MCF 10A (cell line): Measurements from ENCODE around the gene PARP9. TPM values are rescaled to one million over a fixed set of nuclear protein-coding genes. Genes with fewer than 3 reads are reported as not detected.

Source experiments
- BruUV-seq: library from RNA; stranded (reverse); fragments of 400-500 nt; replicated peaks from 2 replicates; lab custom pipeline; 2021; lab: Mats Ljungman, UMichigan
- CTCF ChIA-PET: fragments of 300-600 bp; sonication (Branson Sonifier 250); formaldehyde crosslinking; extraction: SDS; loops from one replicate; lab custom pipeline; 2021; ENCODE audit warnings: antibody characterized with exemption, inconsistent platforms; lab: Yijun Ruan, JAX
- POLR2A ChIA-PET: fragments of 300-600, 350-650 bp; sonication (Branson Sonifier 250); formaldehyde crosslinking; extraction: SDS; loops from one replicate; lab custom pipeline; 2020; ENCODE audit warnings: antibody characterized with exemption, inconsistent platforms; lab: Yijun Ruan, JAX
- DNase-seq: peaks from one replicate; pipeline ENCODE4 v3.0.0-alpha.2; 2018; ENCODE audit not compliant: unreplicated experiment
- H3K27ac Mint-ChIP-seq: one replicate; pipeline ENCODE4 v1.8.0; 2022; ENCODE audit warnings: mild to moderate bottlenecking, low read depth, mixed read lengths; ENCODE audit not compliant: unreplicated experiment
- H3K27me3 Mint-ChIP-seq: one replicate; pipeline ENCODE4 v1.8.0; 2022; ENCODE audit warnings: mixed read lengths; ENCODE audit not compliant: insufficient read depth, unreplicated experiment
- H3K36me3 Mint-ChIP-seq: one replicate; pipeline ENCODE4 v1.8.0; 2022; ENCODE audit warnings: mild to moderate bottlenecking, moderate library complexity, mixed read lengths; ENCODE audit not compliant: insufficient read depth, unreplicated experiment
- H3K4me1 Mint-ChIP-seq: one replicate; pipeline ENCODE4 v1.8.0; 2022; ENCODE audit warnings: mixed read lengths; ENCODE audit not compliant: insufficient read depth, unreplicated experiment
- H3K4me3 Mint-ChIP-seq: one replicate; pipeline ENCODE4 v1.8.0; 2022; ENCODE audit warnings: mild to moderate bottlenecking, moderate library complexity, mixed read lengths; ENCODE audit not compliant: unreplicated experiment
- H3K9me3 Mint-ChIP-seq: one replicate; pipeline ENCODE4 v1.8.0; 2022; ENCODE audit warnings: mixed read lengths; ENCODE audit not compliant: unreplicated experiment
- CTCF ChIP-seq: fragments of 200-600 bp; IDR thresholded peaks from one replicate; pipeline ENCODE4 v1.8.0; 2022; ENCODE audit warnings: antibody characterized with exemption, mild to moderate bottlenecking; ENCODE audit not compliant: unreplicated experiment
- intact Hi-C: fragments of 100-400 bp; cut with micrococcal nuclease; formaldehyde crosslinking; loops from 2 replicates; pipeline ENCODE4 v1.14.1; 2022
- total RNA-seq: library from RNA; stranded (reverse); gene quantifications from 2 replicates; pipeline ENCODE4 v1.2.3, GENCODE V29; 2022

The PARP9 gene
- total RNA-seq, 1 experiment from 2014 or later = 6.3 TPM

- Mint-ChIP-seq H3K36me3 (peaks cover 5% of the 10 kb centered on the region), H3K4me3 (no peak overlapping the region), H3K27ac (no peak overlapping the region), H3K9me3 (no peaks in the 10 kb centered on the region), H3K27me3 (no peaks in the 10 kb centered on the region), H3K4me1 (no peaks in the 10 kb centered on the region)
- intact Hi-C loops = no loop called here
- no peak for DNase-seq
- ChIA-PET CTCF (no interaction called here), POLR2A (interaction anchor here (0.7 kb wide), 1 partner anchor 237 kb away, joined by 4 read pairs; no protein-coding TSS in a partner anchor)
- BruUV-seq = no TSS peak
- no peak for TF ChIP-seq CTCF
These were observed 25.2 kb upstream of the PARP9 start for GRCh38 chr3:122589297-122589696.

GRCh38 chr3:122587572-122587971 lies 23.5 kb upstream of the PARP9 start:
- no peak for DNase-seq
- peaks cover 5% of the 10 kb centered on the region for H3K36me3 Mint-ChIP-seq
- POLR2A ChIA-PET = no interaction called here
- BruUV-seq = no TSS peak
- no peaks in the 10 kb centered on the region for H3K27me3 Mint-ChIP-seq
- TF ChIP-seq CTCF = no peak
- intact Hi-C loops = no loop called here
- H3K4me1 Mint-ChIP-seq = no peaks in the 10 kb centered on the region
- H3K4me3 Mint-ChIP-seq = no peak overlapping the region
- H3K27ac Mint-ChIP-seq = no peak overlapping the region
- CTCF ChIA-PET = no interaction called here
- no peaks in the 10 kb centered on the region for H3K9me3 Mint-ChIP-seq

GRCh38 chr3:122586773-122587485 lies 22.8 kb upstream of the PARP9 start:
- CTCF ChIA-PET = interaction anchor here (0.6 kb wide), 2 partner anchors 38 to 410 kb away, joined by 3 read pairs; no protein-coding TSS in a partner anchor
- POLR2A ChIA-PET = interaction anchor here (1.2 kb wide), 1 partner anchor 170 kb away, joined by 3 read pairs; the partner anchor contains the start of gene WDR5B
- no peak for TF ChIP-seq CTCF
- no TSS peak for BruUV-seq
- H3K9me3 Mint-ChIP-seq = no peaks in the 10 kb centered on the region
- H3K27me3 Mint-ChIP-seq = no peaks in the 10 kb centered on the region
- no peak overlapping the region for H3K4me3 Mint-ChIP-seq
- H3K36me3 Mint-ChIP-seq = peaks cover 5% of the 10 kb centered on the region
- no peak for DNase-seq
- intact Hi-C loops = no loop called here
- no peaks in the 10 kb centered on the region for H3K4me1 Mint-ChIP-seq
- no peak overlapping the region for H3K27ac Mint-ChIP-seq

DNA sequence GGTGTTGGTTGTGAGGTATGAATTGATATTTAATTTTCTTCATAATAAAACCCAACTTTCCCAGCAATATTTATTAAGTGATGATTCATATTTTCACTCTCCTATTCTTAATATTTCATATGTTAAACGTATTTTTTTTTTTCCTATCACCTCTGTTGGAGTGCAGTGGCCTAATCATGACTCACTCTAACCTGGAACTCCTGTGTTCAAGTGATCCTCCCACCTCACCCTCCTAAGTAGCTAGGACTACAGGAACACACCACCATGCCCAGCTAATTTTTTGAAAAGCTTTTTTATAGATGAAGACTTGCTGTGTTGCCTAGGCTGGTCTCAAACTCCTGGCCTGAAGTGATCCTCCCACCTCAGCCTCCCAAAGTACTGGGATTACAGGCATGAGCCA lies 22.0 kb upstream of the PARP9 start:
- no peak for TF ChIP-seq CTCF
- DNase-seq = peak; percentile 9
- Mint-ChIP-seq H3K27me3 (no peaks in the 10 kb centered on the region), H3K4me3 (no peak overlapping the region), H3K9me3 (peaks cover 8% of the 10 kb centered on the region), H3K36me3 (peaks cover 5% of the 10 kb centered on the region), H3K4me1 (no peaks in the 10 kb centered on the region), H3K27ac (no peak overlapping the region)
- no TSS peak for BruUV-seq
- CTCF ChIA-PET = interaction anchor here (0.6 kb wide), 2 partner anchors 39 to 411 kb away, joined by 3 read pairs; no protein-coding TSS in a partner anchor
- POLR2A ChIA-PET = interaction anchor here (0.6 to 1.2 kb wide), 3 partner anchors 170 to 1040 kb away, joined by 3 read pairs; partner anchors contain the start of gene WDR5B
- intact Hi-C loops = no loop called here
